SH-SY5Y (cell line): ENCODE results near the gene GALNS.

Experiments used
- GATA2 ChIP-seq: IDR thresholded peaks from 2 replicates; pipeline ENCODE4 v1.6.1; 2011; ENCODE audit warnings: mild to moderate bottlenecking, low read depth, low read length
- GATA3 ChIP-seq: IDR thresholded peaks from 2 replicates; pipeline ENCODE4 v1.6.1; 2011; ENCODE audit warnings: low read depth, mild to moderate bottlenecking, low read length, moderate library complexity

DNA sequence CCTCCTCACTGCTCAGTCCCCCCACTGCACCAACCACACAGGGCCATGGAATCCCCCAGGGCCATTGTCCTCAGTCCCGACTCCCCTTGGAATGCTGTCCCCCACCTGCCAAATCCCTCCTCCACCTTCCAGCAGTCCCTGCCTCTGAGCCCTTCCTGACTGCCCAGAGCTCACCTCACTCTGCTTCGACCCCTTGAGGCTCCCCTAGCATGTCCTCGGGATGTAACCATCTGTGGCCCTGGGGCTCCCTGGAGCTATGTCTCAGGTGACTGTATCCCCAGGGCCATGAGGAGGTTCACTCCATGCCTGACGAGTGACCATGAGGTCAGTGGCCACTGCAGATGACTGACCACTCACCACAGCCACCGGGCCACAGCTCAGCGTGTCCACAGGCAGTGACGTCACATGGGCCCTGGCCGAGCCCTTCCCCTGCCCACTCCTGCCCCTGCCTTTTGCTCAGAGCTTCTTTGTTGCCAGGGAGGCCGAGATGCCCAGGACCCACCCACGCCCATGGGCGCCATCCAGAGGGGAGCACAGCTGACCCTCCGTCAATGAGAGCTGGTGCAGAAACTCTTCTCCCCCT is 64.0 kb downstream of the GALNS start:
- TF ChIP-seq GATA2 (no peak), GATA3 (no peak)
